Tibial nerve (tissue), 4 donors: ENCODE results near the gene ALG14.

Source experiments
- EP300 ChIP-seq, 2 donors: sonication (generic); formaldehyde crosslinking; IDR thresholded peaks; one replicate each; pipeline ENCODE4 v1.6.1; 2017; ENCODE audit warnings: antibody characterized with exemption in 2 of 2, mild to moderate bottlenecking in 1 of 2
- POLR2A ChIP-seq, 2 donors: fragments of 450-650 bp; IDR thresholded peaks; one replicate each; pipeline ENCODE4 v1.6.1; 2017; ENCODE audit warnings: antibody characterized with exemption in 2 of 2, mild to moderate bottlenecking in 2 of 2, moderate library complexity in 2 of 2
- TF ChIP-seq, protein P1 (sequence below), 5 experiments: fragments of 200-600 bp in 3 of 5; fragments of 450-650 bp in 2 of 5; sonication (generic) in 3 of 5; IDR thresholded peaks; one replicate each; pipeline ENCODE4 v1.5.1; 2016 to 2019; ENCODE audit warnings: antibody characterized with exemption in 5 of 5, mild to moderate bottlenecking in 3 of 5, moderate library complexity in 2 of 5

DNA sequence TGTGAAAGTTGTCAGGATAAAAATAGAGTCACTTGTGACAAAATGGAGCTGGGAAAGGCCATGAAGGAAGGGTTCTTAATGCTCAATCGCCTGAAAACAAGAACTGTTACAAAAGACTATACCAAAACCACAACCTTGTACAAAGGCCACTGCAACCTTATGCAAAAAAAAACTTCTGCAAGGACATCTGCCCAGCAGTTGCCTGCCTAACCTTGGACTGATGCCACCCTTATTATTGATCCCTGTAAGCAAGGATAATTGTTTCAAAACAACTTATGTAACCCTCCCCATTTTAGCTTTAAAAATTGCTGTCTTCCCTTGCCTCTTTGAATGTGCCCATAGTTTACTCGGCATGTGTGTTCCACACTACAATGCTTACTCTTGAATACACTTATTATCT lies 5.7 kb downstream of the ALG14 start:
- TF ChIP-seq, protein P1, sequence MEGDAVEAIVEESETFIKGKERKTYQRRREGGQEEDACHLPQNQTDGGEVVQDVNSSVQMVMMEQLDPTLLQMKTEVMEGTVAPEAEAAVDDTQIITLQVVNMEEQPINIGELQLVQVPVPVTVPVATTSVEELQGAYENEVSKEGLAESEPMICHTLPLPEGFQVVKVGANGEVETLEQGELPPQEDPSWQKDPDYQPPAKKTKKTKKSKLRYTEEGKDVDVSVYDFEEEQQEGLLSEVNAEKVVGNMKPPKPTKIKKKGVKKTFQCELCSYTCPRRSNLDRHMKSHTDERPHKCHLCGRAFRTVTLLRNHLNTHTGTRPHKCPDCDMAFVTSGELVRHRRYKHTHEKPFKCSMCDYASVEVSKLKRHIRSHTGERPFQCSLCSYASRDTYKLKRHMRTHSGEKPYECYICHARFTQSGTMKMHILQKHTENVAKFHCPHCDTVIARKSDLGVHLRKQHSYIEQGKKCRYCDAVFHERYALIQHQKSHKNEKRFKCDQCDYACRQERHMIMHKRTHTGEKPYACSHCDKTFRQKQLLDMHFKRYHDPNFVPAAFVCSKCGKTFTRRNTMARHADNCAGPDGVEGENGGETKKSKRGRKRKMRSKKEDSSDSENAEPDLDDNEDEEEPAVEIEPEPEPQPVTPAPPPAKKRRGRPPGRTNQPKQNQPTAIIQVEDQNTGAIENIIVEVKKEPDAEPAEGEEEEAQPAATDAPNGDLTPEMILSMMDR (IDR thresholded peaks at IDR 0.05) = no peak
- no peak for TF ChIP-seq POLR2A (IDR thresholded peaks at IDR 0.05)
- no peak for TF ChIP-seq EP300 (IDR thresholded peaks at IDR 0.05)
